HG03342 (cell line): ENCODE data around the gene NAP1L4.

Source experiments
- ATAC-seq: cut with Tn5 transposase; IDR thresholded peaks from one replicate; pipeline ENCODE4 v1.9.1; 2021; ENCODE audit warnings: mild to moderate bottlenecking, moderate library complexity; ENCODE audit not compliant: unreplicated experiment

NAP1L4 gene

DNA sequence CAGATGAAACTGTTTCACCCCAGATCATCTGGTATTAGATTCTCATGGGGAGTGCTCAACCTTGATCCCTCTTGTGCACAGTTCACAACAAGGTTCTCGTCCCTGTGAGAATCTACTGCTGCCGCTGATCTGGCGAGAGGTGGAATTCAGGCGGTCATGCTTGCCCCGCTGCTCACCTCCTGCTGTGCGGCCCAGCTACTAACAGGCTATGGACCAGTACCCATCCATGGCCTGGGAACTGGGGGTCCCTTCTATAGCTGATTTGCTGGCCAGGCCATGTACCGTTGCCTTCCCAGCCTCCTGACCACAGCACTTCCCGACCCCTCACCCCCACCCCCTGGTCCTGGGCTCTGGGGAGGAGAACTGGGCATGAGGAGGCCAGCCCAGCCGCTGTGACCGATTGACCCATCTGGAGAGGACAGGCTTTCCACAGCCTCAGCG lies 65.5 kb downstream of the NAP1L4 start:
- ATAC-seq: no peak

DNA sequence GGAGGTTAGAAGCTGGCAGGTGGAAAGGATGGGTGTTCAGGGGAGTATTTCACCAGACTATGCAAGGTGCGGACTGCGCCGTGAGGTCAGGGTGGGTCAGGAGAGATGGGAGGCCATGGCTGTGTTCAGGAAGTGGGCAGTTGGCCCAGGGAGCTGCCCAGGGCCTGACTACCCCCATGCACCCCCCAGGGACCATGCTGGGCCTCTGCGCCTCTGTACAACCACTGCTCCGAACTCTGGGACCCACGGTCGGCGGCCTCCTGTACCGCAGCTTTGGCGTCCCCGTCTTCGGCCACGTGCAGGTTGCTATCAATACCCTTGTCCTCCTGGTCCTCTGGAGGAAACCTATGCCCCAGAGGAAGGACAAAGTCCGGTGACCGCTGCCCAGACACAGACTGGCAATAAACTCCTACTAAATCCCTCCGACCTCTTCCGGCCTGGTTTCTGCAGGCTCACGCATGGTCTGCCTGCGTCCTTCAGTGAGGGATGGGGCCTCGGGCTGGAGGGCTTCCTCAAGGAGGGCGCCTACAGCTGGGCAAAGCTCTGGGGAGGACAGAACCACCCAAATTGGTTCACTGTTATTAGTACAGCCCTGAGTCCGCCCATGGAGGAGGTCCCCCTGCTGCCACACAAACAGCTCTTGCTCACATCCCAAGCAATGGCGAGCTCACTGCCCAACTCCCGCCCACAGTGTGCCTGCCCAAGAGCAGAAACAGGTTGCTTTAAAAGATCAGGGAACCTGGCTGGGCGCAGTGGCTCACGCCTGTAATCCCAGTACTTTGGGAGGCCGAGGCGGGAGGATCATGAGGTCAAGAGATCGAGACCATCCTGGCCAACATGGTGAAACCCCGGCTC lies 67.1 kb downstream of the NAP1L4 start:
- no peak for ATAC-seq

DNA sequence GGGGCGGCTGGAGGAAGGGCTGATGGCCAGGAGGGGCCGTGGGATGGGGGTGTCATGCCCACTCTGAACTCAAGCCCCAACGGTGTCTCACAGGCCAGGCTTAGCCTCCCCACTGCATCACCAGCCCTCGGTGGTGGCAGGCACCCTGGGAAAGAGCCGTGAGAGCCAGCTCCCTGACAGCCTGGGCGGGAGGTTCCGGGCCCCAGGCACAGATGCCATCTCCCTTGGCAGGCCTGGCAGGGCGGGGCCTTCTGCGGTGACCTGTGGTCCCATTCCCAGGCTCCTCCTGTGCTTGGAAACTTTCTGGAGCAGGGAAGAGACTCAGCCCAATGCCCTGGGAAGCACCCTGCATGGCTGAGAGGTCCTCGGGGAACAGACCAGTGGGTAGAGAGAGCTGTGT lies 67.7 kb downstream of the NAP1L4 start:
- no peak for ATAC-seq

- no peak for ATAC-seq
Measured at GRCh38 chr11:2923446-2924375, 68.4 kb downstream of the NAP1L4 start.

DNA sequence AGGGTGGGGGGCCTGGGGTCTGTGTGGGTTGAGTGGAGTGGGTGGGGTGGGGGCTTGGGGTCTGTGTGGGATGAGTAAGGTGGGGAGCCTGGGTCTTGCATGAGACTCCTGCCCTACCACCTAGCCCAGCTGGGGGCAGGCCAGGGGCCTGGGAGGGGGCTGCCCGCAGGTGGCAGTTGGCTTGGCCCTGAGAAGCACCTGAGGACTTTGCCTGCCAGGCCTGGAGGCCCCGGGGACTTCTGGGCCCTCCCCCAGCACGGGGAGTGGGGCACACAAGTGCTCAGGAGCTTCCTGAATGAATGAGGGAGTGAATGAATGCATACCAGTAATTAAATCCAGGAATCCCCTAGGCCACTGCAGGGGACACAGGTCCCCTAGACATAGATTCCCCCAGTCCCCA lies 69.5 kb downstream of the NAP1L4 start:
- ATAC-seq: no peak

DNA sequence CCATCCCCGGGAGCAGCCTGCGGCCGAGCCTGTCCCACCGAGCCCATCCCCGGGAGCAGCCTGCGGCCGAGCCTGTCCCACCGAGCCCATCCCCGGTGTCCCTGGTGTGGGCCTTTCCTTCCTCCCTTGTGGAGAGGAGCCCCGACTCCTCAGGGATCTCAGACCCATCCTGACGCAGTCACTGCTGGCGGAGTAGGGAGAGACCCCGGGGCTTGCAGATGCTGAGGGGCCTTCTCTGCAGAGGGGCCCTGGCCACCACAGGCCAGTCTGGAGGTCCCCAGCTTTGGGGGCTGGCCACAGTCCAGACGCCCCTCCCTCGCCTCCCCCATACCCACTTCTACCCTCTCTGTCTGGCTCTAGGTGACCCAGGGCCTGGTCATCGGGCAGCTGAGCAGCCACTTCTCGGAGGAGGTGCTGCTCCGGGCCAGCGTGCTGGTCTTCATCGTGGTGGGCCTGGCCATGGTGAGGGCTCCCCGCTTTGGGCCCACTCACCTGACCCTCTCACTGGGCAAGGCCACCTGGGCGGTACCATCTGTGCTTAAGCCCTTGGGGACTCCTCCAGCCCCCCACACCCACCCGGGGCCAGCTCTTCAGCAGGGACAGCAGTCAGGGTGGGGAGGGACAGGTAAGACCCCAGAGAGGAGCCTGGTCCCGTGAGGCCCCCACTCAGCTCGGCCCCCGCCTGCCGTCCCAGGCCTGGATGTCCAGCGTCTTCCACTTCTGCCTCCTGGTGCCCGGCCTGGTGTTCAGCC lies 70.2 kb downstream of the NAP1L4 start:
- ATAC-seq: no peak

DNA sequence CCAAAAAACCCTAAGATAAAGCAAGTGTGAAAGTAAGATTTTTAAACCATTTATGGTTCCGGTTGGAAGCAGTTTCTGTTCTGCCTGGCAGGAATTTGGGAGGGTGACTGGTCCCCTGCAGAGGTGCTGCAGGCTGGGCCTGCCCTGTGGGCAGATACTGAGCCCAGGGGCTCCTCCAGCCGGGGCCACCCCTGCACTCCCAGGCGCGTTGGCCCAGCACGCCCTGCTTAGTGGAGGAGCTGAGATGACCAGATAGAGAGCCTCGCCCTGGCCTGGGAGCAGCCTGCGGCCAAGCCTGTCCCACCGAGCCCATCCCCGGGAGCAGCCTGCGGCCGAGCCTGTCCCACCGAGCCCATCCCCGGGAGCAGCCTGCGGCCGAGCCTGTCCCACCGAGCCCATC lies 70.9 kb downstream of the NAP1L4 start:
- no peak for ATAC-seq

DNA sequence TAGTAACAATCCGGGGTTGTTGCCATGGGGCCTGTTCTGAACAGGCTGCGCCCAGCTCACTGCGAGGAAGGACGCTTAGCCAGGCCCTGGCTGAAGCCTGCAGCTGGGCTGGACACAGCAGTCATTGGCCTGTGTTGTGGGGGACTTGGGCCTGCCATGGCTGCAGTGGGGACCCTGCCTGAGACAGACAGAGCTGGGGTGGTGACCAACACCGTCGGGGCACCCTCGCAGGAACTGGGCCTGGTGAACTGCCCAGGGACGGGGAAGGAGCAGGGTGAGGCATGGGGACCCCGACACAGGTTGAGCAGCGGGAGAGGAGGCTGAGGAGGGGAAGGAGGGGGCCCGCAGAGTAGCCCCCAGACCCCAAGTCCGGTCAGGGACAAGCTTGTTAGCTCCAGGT lies 71.8 kb downstream of the NAP1L4 start:
- no peak for ATAC-seq

- ATAC-seq: no peak
Measured at GRCh38 chr11:2919837-2920236, 72.3 kb downstream of the NAP1L4 start.

- ATAC-seq: no peak
Measured at GRCh38 chr11:2919188-2919587, 72.9 kb downstream of the NAP1L4 start.

- ATAC-seq: no peak
Measured at GRCh38 chr11:2917842-2918490, 74.2 kb downstream of the NAP1L4 start.

DNA sequence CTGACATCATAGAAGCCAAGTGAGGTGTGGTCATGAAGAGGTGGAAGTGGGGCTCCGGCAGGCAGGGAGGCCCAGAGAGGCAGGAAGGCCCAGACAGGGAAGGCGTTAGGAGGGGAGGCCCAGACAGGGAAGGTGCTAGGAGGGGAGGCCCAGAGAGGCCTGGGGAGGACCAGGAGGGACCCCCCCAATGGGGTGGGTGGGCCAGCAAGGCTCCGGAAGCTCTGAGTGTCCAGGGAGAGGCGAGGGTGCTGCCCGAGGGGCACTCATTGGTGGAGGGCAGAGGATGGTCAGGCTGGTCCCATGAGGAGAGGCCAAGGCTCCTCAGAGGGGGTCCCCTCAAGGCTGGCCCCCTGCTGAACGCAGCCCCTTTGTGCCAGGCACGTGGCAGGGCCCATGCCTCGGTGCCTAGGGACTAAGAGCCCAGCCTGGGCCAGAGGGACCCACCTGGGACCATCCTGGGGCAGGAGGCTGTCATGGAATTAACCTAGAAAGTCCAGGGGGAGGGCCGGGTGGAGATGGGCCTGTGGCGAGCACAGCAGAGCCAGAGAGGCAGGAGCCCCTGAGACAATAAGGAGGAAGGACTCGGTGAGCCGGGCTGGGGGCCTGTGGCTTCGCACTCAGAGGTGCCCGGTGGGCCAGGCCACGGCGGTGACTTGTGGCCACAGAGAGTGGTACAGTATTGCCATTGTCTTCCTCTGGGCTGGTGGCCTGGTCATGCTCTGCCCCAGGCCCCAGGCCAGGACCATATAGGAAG lies 75.1 kb downstream of the NAP1L4 start:
- ATAC-seq: no peak

GRCh38 chr11:2916114-2916891 lies 75.8 kb downstream of the NAP1L4 start:
- ATAC-seq: no peak

- ATAC-seq: no peak
Measured at GRCh38 chr11:2915473-2915872, 76.7 kb downstream of the NAP1L4 start.

- no peak for ATAC-seq
Measured at GRCh38 chr11:2914455-2915195, 77.5 kb downstream of the NAP1L4 start.

- ATAC-seq: no peak
Measured at GRCh38 chr11:2913776-2914175, 78.4 kb downstream of the NAP1L4 start.

GRCh38 chr11:2913019-2913431 lies 79.1 kb downstream of the NAP1L4 start:
- no peak for ATAC-seq

DNA sequence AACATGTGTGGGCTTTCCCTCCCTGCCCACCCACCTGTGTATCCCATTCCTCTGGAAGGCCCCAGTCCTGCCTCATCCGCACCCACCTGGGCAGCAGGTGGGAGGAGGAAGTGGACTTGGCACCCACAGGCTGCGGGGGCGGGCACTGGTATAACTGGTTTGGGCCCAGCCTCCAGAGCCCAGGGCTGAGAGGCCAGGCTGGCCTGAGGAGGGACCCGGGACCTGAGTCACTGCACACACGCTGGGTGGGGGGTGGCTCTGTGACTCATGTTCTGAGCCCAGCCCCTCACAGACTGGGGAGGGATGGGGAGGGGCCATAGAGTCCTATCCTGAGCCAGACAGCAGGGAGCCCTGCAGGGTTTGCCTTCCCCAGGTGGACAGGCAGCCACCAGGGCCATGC lies 79.6 kb downstream of the NAP1L4 start:
- no peak for ATAC-seq
